Measurements from ENCODE around the gene FAT1. TPM values are rescaled to one million over a fixed set of nuclear protein-coding genes. Genes with fewer than 3 reads are reported as not detected.
"Not testable (repeated sequence)": the region's sequence is repeated elsewhere in the genome, so short reads cannot be mapped to it uniquely, and the experiment has no call there.

Gene FAT1, protein sequence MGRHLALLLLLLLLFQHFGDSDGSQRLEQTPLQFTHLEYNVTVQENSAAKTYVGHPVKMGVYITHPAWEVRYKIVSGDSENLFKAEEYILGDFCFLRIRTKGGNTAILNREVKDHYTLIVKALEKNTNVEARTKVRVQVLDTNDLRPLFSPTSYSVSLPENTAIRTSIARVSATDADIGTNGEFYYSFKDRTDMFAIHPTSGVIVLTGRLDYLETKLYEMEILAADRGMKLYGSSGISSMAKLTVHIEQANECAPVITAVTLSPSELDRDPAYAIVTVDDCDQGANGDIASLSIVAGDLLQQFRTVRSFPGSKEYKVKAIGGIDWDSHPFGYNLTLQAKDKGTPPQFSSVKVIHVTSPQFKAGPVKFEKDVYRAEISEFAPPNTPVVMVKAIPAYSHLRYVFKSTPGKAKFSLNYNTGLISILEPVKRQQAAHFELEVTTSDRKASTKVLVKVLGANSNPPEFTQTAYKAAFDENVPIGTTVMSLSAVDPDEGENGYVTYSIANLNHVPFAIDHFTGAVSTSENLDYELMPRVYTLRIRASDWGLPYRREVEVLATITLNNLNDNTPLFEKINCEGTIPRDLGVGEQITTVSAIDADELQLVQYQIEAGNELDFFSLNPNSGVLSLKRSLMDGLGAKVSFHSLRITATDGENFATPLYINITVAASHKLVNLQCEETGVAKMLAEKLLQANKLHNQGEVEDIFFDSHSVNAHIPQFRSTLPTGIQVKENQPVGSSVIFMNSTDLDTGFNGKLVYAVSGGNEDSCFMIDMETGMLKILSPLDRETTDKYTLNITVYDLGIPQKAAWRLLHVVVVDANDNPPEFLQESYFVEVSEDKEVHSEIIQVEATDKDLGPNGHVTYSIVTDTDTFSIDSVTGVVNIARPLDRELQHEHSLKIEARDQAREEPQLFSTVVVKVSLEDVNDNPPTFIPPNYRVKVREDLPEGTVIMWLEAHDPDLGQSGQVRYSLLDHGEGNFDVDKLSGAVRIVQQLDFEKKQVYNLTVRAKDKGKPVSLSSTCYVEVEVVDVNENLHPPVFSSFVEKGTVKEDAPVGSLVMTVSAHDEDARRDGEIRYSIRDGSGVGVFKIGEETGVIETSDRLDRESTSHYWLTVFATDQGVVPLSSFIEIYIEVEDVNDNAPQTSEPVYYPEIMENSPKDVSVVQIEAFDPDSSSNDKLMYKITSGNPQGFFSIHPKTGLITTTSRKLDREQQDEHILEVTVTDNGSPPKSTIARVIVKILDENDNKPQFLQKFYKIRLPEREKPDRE (N-terminal part only)
- total RNA-seq = under 1 TPM; 0.45 to 0.90 (median 0.73) TPM

DNA sequence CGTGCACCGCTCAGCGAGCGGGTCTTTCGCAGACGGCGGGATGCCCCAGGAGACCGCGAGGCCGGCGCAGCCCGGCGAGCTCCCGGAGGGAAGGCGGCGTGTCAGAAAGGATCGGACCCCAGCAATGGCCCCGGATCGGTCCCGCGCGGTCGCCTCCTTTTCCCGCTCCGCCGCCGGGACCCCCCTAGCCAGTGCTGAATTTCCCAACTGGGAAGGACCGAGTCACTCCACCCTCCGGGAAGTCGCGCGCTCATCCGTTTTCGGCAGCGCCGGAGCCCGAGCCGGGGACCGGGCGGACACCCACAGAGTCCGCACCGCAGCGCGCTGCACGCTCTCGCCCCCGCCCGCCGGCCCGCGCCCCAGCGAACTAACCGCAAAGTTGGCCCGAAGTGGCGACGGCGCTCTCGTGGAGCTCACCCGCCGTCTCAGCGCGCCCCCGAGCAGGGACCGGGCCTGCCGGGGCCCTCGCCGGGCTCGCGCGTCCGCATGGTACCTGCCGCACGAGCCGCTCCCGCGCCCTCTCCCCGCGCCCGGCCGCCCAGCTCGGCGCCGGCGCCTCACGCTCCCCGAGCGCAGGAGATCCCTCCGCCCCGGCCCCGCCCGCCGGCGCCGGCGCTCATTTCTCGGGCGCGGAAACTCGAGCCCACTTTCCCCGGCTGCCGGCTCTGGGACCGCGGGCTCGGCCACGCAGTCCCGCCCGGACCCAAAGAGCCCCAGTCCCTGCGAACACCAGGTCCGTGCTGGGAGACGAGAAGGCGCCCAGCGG is at the start of gene FAT1:
Gene FAT1 (minus strand): TSS at position 565 of the 766 bp plus-strand sequence. CDS start 14,029 bp downstream, outside the sequence.
- Mint-ChIP-seq H3K4me1 (ENCODE audit: low read depth) (peaks cover 15% of the 10 kb centered on the region), H3K27me3 (ENCODE audit: low read depth) (peaks cover 51% of the 10 kb centered on the region), H3K36me3 (ENCODE audit: insufficient read depth) (no peaks in the 10 kb centered on the region), H3K4me3 (peak within 1 kb of the TSS; percentile 14), H3K9me3 (no peaks in the 10 kb centered on the region)
- ATAC-seq = peak; percentile 53 to 54
- no peak for DNase-seq

DNA sequence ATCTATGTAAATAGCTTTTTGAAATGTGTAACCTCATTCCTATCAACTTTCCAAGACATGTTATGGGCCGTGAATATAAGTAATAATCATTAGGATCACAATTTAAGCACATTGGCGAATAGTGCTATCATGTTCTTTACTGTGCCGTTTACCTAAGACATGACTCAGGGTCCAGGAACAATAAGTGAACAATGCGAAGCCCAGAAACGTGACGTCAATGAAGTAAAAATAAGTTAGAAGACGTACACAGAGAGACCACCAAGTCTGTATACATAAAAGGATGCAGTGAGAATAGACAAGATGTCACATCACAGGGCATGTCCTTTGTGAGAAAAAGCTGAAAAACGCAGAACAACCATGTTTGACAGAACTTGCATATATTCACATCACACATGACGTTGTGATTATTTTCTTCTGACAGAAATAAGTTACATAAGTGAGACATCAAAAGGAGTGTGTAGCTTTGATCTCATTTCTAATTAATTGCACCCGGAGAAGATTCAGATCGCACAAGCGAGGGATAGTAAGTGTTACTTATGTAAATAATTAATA is 49.4 kb upstream of the FAT1 start:
- Mint-ChIP-seq H3K4me1 (ENCODE audit: low read depth) (no peaks in the 10 kb centered on the region), H3K36me3 (ENCODE audit: insufficient read depth) (no peaks in the 10 kb centered on the region), H3K4me3 (no peak overlapping the region), H3K27me3 (ENCODE audit: low read depth) (no peaks in the 10 kb centered on the region), H3K9me3 (peaks cover 5% of the 10 kb centered on the region)
- DNase-seq (no peak), ATAC-seq (no peak)

DNA sequence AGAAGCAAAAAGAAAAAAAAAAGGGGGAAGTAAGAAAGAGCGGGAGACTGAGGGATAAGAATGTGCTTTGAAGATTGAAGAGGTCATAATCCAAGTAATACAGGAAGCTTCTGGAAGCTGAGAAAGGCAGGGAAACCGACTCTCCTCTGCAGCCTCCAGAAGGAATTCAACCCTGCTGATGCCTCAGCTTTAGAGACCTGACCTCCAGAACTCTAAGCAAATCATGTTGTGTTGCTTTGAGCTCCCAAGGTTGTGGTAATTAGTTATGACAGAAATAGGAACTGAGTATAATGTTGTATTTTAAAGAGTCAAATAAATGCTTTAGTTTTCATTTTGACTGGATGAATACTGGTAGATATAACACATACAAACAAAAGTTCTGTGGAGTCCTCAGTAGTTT is 48.0 kb upstream of the FAT1 start:
- no peaks in the 10 kb centered on the region for H3K4me1 Mint-ChIP-seq (ENCODE audit: low read depth)
- H3K9me3 Mint-ChIP-seq = peaks cover 11% of the 10 kb centered on the region
- H3K4me3 Mint-ChIP-seq = no peak overlapping the region
- no peaks in the 10 kb centered on the region for H3K36me3 Mint-ChIP-seq (ENCODE audit: insufficient read depth)
- ATAC-seq (no peak), DNase-seq (no peak)
- H3K27me3 Mint-ChIP-seq (ENCODE audit: low read depth) = no peaks in the 10 kb centered on the region

DNA sequence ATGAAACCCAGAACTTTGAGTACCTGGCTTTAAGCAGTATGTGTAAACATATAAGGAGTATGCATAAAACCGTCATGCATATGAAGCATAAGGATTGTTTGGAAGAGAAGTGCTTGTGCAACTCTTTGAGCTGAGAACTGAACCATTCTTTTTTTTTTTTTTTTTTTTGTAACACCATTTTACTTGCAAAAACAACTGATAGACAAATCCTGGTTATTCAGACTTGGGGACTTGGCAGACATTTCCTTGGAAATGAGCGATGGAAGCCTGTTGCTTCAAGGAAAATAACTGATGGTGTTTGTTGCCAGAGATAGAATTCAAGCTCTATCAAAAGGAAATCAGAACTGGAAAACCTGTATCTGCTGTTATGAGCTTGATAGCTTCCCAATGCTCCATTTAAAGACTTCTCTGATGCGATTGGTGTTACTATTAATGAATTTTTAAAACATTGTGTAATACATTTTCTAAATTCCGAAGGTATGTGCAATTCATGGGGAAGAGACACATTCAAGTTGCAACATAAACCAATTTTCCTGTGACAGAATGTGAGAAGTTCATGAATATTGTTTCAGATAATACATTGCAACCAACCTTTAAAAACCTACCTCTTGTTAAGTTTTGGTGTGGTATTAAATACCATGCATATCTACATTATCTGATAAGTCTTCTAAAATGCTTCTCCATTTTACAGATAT is 47.0 kb upstream of the FAT1 start:
- no peak for DNase-seq
- H3K4me1 Mint-ChIP-seq (ENCODE audit: low read depth) = no peaks in the 10 kb centered on the region
- H3K27me3 Mint-ChIP-seq (ENCODE audit: low read depth) = no peaks in the 10 kb centered on the region
- peaks cover 11% of the 10 kb centered on the region for H3K9me3 Mint-ChIP-seq
- no peak for ATAC-seq
- no peaks in the 10 kb centered on the region for H3K36me3 Mint-ChIP-seq (ENCODE audit: insufficient read depth)
- no peak overlapping the region for H3K4me3 Mint-ChIP-seq

DNA sequence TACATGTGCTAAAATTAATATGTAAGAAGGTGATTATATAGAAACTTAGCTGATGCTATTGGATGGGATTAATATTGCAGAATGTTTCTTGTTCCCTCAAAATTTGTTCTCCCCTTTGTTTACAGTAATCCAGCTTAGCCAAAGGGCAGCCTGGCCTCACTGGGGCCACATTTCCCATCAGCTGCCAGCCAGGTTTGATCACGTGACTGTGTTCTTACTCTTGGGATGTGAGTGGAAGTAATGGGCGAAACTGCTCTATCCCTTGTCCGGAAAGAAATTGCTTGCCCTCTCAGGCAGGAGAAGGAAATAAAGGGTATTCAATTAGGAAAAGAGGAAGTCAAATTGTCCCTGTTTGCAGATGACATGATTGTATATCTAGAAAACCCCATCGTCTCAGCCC is 44.1 kb upstream of the FAT1 start:
- Mint-ChIP-seq H3K4me1 (ENCODE audit: low read depth) (no peaks in the 10 kb centered on the region), H3K4me3 (no peak overlapping the region), H3K27me3 (ENCODE audit: low read depth) (no peaks in the 10 kb centered on the region), H3K36me3 (ENCODE audit: insufficient read depth) (no peaks in the 10 kb centered on the region), H3K9me3 (peaks cover 11% of the 10 kb centered on the region)
- DNase-seq = no peak
- ATAC-seq = no peak

DNA sequence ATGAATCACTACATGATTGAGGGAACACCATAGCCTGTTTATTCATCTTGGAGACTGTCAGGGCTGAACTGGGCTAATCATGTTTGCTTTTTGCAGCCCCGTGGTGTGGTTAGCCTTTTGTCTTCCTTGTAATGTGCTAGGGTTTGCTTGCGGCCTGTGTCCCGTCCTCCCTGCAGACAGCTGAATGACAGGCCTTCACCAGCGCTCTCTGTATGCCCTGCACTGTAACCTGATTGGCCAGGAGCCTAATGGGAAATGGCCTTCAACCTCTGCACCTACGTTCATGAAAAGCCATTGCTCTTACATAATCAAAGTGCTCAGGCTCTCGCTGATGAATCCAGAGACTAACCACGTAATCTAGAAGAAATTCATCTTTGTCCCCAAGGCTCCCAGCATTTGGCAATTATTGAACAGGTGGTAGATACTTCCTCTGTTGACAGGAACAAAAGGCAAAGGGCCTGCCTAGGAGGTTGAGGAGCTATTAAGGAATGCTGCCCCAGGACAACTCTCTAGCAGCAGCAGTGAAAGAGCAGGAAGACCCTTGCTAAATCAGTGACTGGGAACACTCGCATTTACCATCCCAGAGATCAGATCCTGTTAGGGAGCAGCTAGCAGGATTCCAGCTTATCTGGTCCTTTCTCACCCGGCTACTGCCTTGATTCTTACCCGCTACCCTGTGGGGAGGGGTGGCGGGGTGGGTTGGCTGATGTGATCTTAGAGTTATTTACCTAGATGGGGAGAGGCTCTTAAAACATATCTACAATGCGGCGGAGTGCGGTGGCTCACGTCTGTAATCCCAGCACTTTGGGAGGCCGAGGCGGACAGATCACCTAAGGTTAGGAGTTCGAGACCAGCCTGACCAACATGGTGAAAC is 42.3 kb upstream of the FAT1 start:
- DNase-seq (no peak), ATAC-seq (no peak)
- Mint-ChIP-seq H3K27me3 (ENCODE audit: low read depth) (no peaks in the 10 kb centered on the region), H3K9me3 (peaks cover 11% of the 10 kb centered on the region), H3K4me3 (no peak overlapping the region), H3K4me1 (ENCODE audit: low read depth) (no peaks in the 10 kb centered on the region), H3K36me3 (ENCODE audit: insufficient read depth) (no peaks in the 10 kb centered on the region)

DNA sequence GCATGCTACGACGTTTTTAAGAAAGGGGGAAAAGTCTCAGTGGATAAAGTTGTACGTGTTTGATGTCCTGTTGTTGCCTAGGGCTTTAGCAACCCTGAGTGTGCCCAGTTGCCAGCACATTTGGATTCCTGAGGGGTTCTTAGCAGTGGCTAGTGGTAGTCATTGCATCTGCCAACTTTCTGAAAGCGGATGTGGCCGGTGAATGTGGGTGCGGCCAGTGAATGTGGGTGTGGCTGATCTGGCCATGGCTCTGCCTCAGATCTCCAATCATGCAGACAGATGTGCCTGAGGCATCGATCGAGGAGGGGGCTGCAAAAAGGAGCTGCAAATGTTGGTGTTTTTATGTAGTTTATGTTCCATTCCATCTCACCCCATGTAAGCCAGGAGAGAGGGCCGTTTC is 41.5 kb upstream of the FAT1 start:
- H3K36me3 Mint-ChIP-seq (ENCODE audit: insufficient read depth) = no peaks in the 10 kb centered on the region
- no peak for ATAC-seq
- peaks cover 9% of the 10 kb centered on the region for H3K9me3 Mint-ChIP-seq
- no peak overlapping the region for H3K4me3 Mint-ChIP-seq
- no peak for DNase-seq
- H3K27me3 Mint-ChIP-seq (ENCODE audit: low read depth) = no peaks in the 10 kb centered on the region
- no peaks in the 10 kb centered on the region for H3K4me1 Mint-ChIP-seq (ENCODE audit: low read depth)

DNA sequence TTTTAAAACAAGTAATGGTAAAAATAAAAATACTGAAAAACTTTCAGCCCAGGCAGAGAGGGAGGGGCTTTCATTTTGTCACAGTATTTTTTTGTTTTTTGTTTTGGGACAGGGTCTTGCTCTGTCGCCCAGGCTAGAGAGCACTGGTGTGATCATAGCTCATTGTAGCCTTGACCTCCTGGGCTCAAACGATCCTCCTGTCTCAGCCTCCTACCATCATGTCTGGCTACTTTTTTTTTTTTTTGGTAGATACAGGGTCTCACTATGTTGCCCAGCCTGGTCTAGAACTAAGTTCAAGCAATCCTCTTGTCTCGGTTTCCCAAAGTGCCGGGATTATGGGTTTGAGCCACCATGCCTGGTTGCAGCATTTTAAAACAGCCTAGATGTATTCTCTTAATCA is 40.8 kb upstream of the FAT1 start:
- ATAC-seq = no peak
- no peak overlapping the region for H3K4me3 Mint-ChIP-seq
- DNase-seq = no peak
- peaks cover 6% of the 10 kb centered on the region for H3K9me3 Mint-ChIP-seq
- H3K4me1 Mint-ChIP-seq (ENCODE audit: low read depth) = no peaks in the 10 kb centered on the region
- no peaks in the 10 kb centered on the region for H3K27me3 Mint-ChIP-seq (ENCODE audit: low read depth)
- H3K36me3 Mint-ChIP-seq (ENCODE audit: insufficient read depth) = no peaks in the 10 kb centered on the region

DNA sequence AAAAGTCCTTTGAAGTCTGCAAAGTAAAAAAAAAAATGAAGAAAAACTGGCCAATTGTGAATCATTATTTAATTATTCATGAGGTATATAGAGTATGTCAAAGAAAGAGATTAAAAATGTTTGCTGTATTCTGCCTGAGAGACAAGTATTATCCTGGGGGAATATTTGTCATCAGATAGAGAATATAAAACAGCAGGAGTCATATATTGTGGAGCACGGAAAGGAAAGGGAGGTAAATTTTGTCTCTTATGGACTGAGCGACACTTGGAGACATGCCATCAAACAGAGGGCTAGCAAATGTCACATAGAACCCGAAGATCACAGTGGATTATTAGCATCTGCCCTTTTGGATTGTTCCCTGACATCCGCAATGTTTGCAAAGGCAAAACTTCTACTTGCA is 39.2 kb upstream of the FAT1 start:
- DNase-seq (no peak), ATAC-seq (no peak)
- H3K9me3 Mint-ChIP-seq = peaks cover 10% of the 10 kb centered on the region
- no peak overlapping the region for H3K4me3 Mint-ChIP-seq
- H3K4me1 Mint-ChIP-seq (ENCODE audit: low read depth) = no peaks in the 10 kb centered on the region
- H3K27me3 Mint-ChIP-seq (ENCODE audit: low read depth) = no peaks in the 10 kb centered on the region
- no peaks in the 10 kb centered on the region for H3K36me3 Mint-ChIP-seq (ENCODE audit: insufficient read depth)

DNA sequence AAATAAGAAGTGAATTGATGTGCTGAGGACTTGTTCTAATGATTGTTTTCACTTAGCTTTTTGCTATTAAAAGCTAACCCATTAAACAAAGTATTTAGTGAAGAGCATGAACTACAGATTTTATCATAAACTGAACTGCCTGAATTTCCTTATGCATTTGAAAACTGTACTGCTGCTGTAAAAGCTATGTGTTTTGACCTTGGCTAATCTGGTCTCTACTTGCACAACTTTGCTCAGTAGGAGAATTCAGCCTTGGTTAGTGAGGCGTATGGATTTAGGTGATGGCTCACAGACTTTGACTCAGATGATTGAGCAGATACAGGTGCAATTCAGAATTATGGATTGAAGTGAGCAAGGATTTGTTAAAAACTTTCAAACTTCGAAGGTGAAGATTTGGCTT is 38.7 kb upstream of the FAT1 start:
- H3K4me1 Mint-ChIP-seq (ENCODE audit: low read depth) = no peaks in the 10 kb centered on the region
- H3K9me3 Mint-ChIP-seq = peaks cover 8% of the 10 kb centered on the region
- DNase-seq (no peak), ATAC-seq (no peak)
- no peaks in the 10 kb centered on the region for H3K27me3 Mint-ChIP-seq (ENCODE audit: low read depth)
- H3K4me3 Mint-ChIP-seq = no peak overlapping the region
- H3K36me3 Mint-ChIP-seq (ENCODE audit: insufficient read depth) = no peaks in the 10 kb centered on the region

DNA sequence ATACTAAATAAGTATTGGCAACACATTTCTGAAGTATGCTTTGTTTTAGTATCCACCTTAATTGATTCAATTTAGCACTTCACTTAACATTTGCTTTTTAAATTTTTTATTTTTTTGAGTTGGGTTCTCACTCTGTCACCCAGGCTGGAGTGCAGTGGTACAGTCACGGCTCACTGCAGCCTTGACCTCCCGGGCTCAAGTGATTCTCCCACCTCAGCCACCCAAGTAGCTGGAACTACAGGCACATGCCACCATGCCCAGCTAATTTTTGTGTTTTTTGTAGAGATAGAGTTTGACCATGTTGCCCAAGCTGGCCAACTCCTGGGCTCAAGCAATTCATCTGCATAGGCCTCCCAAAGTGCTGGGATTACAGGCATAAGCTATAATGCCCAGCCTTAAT is 38.3 kb upstream of the FAT1 start:
- not testable (repeated sequence) for H3K4me3 Mint-ChIP-seq; ATAC-seq; H3K4me1 Mint-ChIP-seq (ENCODE audit: low read depth); H3K36me3 Mint-ChIP-seq (ENCODE audit: insufficient read depth); H3K27me3 Mint-ChIP-seq (ENCODE audit: low read depth); DNase-seq
- peaks cover 11% of the 10 kb centered on the region for H3K9me3 Mint-ChIP-seq

DNA sequence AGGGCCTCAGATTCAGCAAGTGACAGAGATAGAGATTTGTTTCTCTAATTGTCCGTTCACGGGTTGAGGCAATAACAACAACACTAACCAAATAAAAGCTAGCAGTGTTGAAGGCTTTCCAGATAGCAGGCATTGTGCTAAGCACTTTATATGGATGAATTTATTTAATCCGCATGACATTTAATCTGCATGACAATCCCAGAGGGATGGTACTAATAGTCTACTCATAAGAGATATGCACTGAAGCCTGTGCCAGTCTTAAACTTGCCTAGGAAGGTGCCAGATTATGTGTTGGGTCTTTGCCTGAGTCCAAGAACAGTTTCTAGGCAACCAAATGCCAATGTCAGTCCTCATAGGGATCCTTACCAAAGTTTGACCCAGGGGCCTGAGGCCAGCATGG is 37.7 kb upstream of the FAT1 start:
- H3K4me1 Mint-ChIP-seq (ENCODE audit: low read depth) = no peaks in the 10 kb centered on the region
- no peaks in the 10 kb centered on the region for H3K27me3 Mint-ChIP-seq (ENCODE audit: low read depth)
- DNase-seq = no peak
- no peaks in the 10 kb centered on the region for H3K36me3 Mint-ChIP-seq (ENCODE audit: insufficient read depth)
- no peak for ATAC-seq
- H3K4me3 Mint-ChIP-seq = no peak overlapping the region
- peaks cover 14% of the 10 kb centered on the region for H3K9me3 Mint-ChIP-seq
